ENCODE results near the gene IMMP2L. TPM values are rescaled to one million over a fixed set of nuclear protein-coding genes. Genes with fewer than 3 reads are reported as not detected.

Gene IMMP2L
- total RNA-seq, 1 donor, result 8.2 TPM

GRCh38 chr7:111498391-111499007, 63.8 kb downstream of the IMMP2L start:
- TF ChIP-seq CTCF (IDR thresholded peaks at IDR 0.05; ENCODE audit: insufficient read depth, low read depth, low read length), result no peak
- no peak for DNase-seq (ENCODE audit: low read depth)
- H3K4me3 ChIP-seq (ENCODE audit: low read depth, low read length), result no peak overlapping the region

- TF ChIP-seq CTCF (IDR thresholded peaks at IDR 0.05; ENCODE audit: insufficient read depth, low read depth, low read length), result no peak
- no peak overlapping the region for H3K4me3 ChIP-seq (ENCODE audit: low read depth, low read length)
- DNase-seq (ENCODE audit: low read depth), result no peak
These were observed 67.0 kb downstream of the IMMP2L start for GRCh38 chr7:111495173-111495810.

- no peak overlapping the region for H3K4me3 ChIP-seq (ENCODE audit: low read depth, low read length)
- DNase-seq (ENCODE audit: low read depth), result no peak
- no peak for TF ChIP-seq CTCF (IDR thresholded peaks at IDR 0.05; ENCODE audit: insufficient read depth, low read depth, low read length)
These were observed 70.1 kb downstream of the IMMP2L start for GRCh38 chr7:111492234-111492633.

GRCh38 chr7:111486472-111487142, 75.7 kb downstream of the IMMP2L start:
- peak; percentile 53 for DNase-seq (ENCODE audit: low read depth)
- TF ChIP-seq CTCF (IDR thresholded peaks at IDR 0.05; ENCODE audit: insufficient read depth, low read depth, low read length), result peak; percentile 69
- H3K4me3 ChIP-seq (ENCODE audit: low read depth, low read length), result no peak overlapping the region

GRCh38 chr7:111485701-111486380, 76.5 kb downstream of the IMMP2L start:
- no peak for DNase-seq (ENCODE audit: low read depth)
- no peak overlapping the region for H3K4me3 ChIP-seq (ENCODE audit: low read depth, low read length)

GRCh38 chr7:111483078-111483477, 79.2 kb downstream of the IMMP2L start:
- no peak for TF ChIP-seq CTCF (IDR thresholded peaks at IDR 0.05; ENCODE audit: insufficient read depth, low read depth, low read length)
- H3K4me3 ChIP-seq (ENCODE audit: low read depth, low read length), result no peak overlapping the region
- DNase-seq (ENCODE audit: low read depth), result no peak

More at GRCh38 chr7:111485701-111486380, 76.5 kb downstream of the IMMP2L start:
- no peak for TF ChIP-seq CTCF (IDR thresholded peaks at IDR 0.05; ENCODE audit: insufficient read depth, low read depth, low read length)

All from fibroblast of villous mesenchyme (primary cell).